Tibial nerve (tissue), 4 donors: ENCODE results near the gene ADAMTSL1. TPM values are rescaled to one million over a fixed set of nuclear protein-coding genes. Genes with fewer than 3 reads are reported as not detected.

ENCODE experiments used
- DNase-seq, 2 donors: peaks; one replicate each; pipeline ENCODE4 v3.0.0-alpha.2; 2019; ENCODE audit warnings: low spot score in 2 of 2
- H3K27ac ChIP-seq, 4 donors: fragments of 200-600 bp; sonication (generic) in 3 of 4; one replicate each; pipeline ENCODE4 v1.5.1; 2017 to 2019; ENCODE audit warnings: mild to moderate bottlenecking in 1 of 4
- H3K27me3 ChIP-seq, 2 donors: fragments of 200-600 bp; sonication (generic) in 1 of 2; one replicate each; pipeline versions ENCODE4 v1.5.1 to v1.6.0; 2017 to 2019
- H3K36me3 ChIP-seq, 3 donors: fragments of 200-600 bp; sonication (generic); one replicate each; pipeline ENCODE4 v1.5.1; 2018 to 2019
- H3K4me1 ChIP-seq, 4 donors: fragments of 200-600 bp; sonication (generic) in 3 of 4; one replicate each; pipeline ENCODE4 v1.5.1; 2017 to 2019
- H3K4me3 ChIP-seq, 4 donors: fragments of 200-600 bp; sonication (generic) in 3 of 4; one replicate each; pipeline ENCODE4 v1.5.1; 2017 to 2019; ENCODE audit warnings: mild to moderate bottlenecking in 1 of 4, moderate library complexity in 1 of 4
- H3K9me3 ChIP-seq, 4 donors: fragments of 200-600 bp; sonication (generic) in 3 of 4; one replicate each; pipeline ENCODE4 v1.5.1; 2017 to 2019
- EP300 ChIP-seq, 2 donors: sonication (generic); formaldehyde crosslinking; IDR thresholded peaks; one replicate each; pipeline ENCODE4 v1.6.1; 2017; ENCODE audit warnings: antibody characterized with exemption in 2 of 2, mild to moderate bottlenecking in 1 of 2
- POLR2A ChIP-seq, 2 donors: fragments of 450-650 bp; IDR thresholded peaks; one replicate each; pipeline ENCODE4 v1.6.1; 2017; ENCODE audit warnings: antibody characterized with exemption in 2 of 2, mild to moderate bottlenecking in 2 of 2, moderate library complexity in 2 of 2
- WGBS, 2 donors: methylation state at CpG; one replicate each; pipeline ENCODE4 v1.1.5; 2018; 5-methylcytosine and 5-hydroxymethylcytosine counted together
- total RNA-seq, 4 donors: library from RNA; depleted of rRNA; stranded (reverse); fragments of >200 nt; gene quantifications; one replicate each; pipeline ENCODE4 v1.1.0, GENCODE V29; 2016
- TF ChIP-seq, protein P1 (sequence below), 5 experiments: fragments of 200-600 bp in 3 of 5; fragments of 450-650 bp in 2 of 5; sonication (generic) in 3 of 5; IDR thresholded peaks; one replicate each; pipeline ENCODE4 v1.5.1; 2016 to 2019; ENCODE audit warnings: antibody characterized with exemption in 5 of 5, mild to moderate bottlenecking in 3 of 5, moderate library complexity in 2 of 5

ADAMTSL1 gene
- total RNA-seq, 4 donors from 2014 or later, result 11.9 to 27.1 (median 21.3) TPM

DNA sequence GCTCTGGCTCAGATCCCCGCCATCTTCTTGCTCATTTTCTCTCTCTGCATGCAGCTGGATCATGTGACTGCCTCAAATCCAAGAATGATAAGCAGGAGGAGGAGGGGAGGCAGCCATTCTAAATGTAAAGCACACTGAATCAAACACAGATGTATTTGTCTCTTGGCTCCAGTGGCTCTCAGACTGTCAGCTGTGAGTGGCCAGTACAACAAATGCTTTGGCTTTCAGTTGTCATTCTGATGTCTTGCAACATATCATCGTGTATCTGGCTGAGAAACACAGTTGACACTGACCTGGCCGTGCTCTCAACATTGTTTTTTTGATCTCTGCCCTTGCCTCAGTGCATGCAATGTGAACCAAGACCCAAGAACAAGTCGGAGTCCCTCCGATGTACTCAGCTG is 233.1 kb downstream of the ADAMTSL1 start:
- H3K4me3 ChIP-seq, result no peak overlapping the region

DNA sequence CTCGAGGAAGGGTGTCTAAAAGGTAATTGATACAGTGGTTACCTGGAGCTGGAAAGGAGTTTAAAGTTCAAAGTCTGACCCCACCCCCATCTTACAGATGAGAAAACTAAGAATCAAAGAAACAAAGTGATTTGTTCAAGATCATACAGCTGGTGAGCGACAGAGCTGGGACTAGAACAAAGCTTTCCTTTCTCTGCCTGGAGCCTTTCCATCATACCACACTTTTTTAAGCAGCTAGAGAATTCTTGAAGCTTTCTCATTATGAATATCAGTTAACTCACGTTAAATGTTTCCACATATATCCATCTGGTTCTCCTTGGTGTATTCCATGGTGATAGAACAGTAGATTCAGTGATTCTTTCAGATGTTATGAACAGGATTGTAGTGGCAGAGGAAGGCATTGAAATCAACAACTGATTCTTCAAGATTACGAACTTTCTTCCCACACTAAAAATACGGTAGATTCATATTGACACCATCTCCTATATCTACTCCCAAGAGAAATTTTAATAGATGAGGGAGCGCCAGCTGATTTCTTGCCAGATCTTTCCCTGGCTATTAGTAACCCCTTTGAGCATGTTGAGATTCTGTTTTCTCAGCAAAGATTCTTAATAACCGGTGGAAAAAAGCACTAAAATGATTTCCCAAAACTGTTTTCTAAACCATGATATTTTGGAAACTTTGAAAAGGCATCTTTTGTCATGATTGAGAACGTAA is 233.7 kb downstream of the ADAMTSL1 start:
- Histone ChIP-seq H3K4me3 (no peak overlapping the region), H3K27me3 (no peaks in the 10 kb centered on the region), H3K4me1 (peaks cover 0 to 57% (median 31%) of the 10 kb centered on the region in 4 donors), H3K27ac (peak overlapping the region in 2 of 4 donors; percentile 70 to 77), H3K9me3 (no peaks in the 10 kb centered on the region), H3K36me3 (no peaks in the 10 kb centered on the region)
- no peak for TF ChIP-seq EP300 (IDR thresholded peaks at IDR 0.05)
- TF ChIP-seq, protein P1, sequence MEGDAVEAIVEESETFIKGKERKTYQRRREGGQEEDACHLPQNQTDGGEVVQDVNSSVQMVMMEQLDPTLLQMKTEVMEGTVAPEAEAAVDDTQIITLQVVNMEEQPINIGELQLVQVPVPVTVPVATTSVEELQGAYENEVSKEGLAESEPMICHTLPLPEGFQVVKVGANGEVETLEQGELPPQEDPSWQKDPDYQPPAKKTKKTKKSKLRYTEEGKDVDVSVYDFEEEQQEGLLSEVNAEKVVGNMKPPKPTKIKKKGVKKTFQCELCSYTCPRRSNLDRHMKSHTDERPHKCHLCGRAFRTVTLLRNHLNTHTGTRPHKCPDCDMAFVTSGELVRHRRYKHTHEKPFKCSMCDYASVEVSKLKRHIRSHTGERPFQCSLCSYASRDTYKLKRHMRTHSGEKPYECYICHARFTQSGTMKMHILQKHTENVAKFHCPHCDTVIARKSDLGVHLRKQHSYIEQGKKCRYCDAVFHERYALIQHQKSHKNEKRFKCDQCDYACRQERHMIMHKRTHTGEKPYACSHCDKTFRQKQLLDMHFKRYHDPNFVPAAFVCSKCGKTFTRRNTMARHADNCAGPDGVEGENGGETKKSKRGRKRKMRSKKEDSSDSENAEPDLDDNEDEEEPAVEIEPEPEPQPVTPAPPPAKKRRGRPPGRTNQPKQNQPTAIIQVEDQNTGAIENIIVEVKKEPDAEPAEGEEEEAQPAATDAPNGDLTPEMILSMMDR (IDR thresholded peaks at IDR 0.05), result no peak
- no peak for TF ChIP-seq POLR2A (IDR thresholded peaks at IDR 0.05)
- WGBS, 2 donors, result 23 to 25% methylated on average over 8 of the region's 8 CpGs
- no peak for DNase-seq

More for the DNA sequence above, 233.1 kb downstream of the ADAMTSL1 start:
- no peaks in the 10 kb centered on the region for H3K27me3 ChIP-seq
- WGBS, 2 donors, result 28 to 38% methylated on average over 5 of the region's 5 CpGs
- H3K9me3 ChIP-seq, result no peaks in the 10 kb centered on the region
- peaks cover 0 to 57% (median 32%) of the 10 kb centered on the region in 4 donors for H3K4me1 ChIP-seq
- H3K36me3 ChIP-seq, result no peaks in the 10 kb centered on the region
- TF ChIP-seq EP300 (IDR thresholded peaks at IDR 0.05) (peak in 1 of 2 donors; percentile 40), POLR2A (IDR thresholded peaks at IDR 0.05) (no peak)
- peak overlapping the region in 2 of 4 donors; percentile 70 to 77 for H3K27ac ChIP-seq
- peak in 1 of 2 donors; percentile 19 for DNase-seq

GRCh38 chr9:18708429-18708828 is 234.5 kb downstream of the ADAMTSL1 start:
- Histone ChIP-seq H3K9me3 (no peaks in the 10 kb centered on the region), H3K27ac (peak overlapping the region in 2 of 4 donors; percentile 70 to 77), H3K4me1 (peaks cover 0 to 51% (median 27%) of the 10 kb centered on the region in 4 donors), H3K27me3 (no peaks in the 10 kb centered on the region), H3K36me3 (no peaks in the 10 kb centered on the region), H3K4me3 (no peak overlapping the region)
- 50 to 56% methylated on average over 4 of the region's 4 CpGs for WGBS, 2 donors
- no peak for DNase-seq
- TF ChIP-seq, protein P1 (IDR thresholded peaks at IDR 0.05), result no peak
- TF ChIP-seq POLR2A (IDR thresholded peaks at IDR 0.05), result no peak
- no peak for TF ChIP-seq EP300 (IDR thresholded peaks at IDR 0.05)

GRCh38 chr9:18710065-18710464 is 236.1 kb downstream of the ADAMTSL1 start:
- H3K4me3 ChIP-seq, result no peak overlapping the region
- no peak overlapping the region for H3K27ac ChIP-seq
- no peaks in the 10 kb centered on the region for H3K27me3 ChIP-seq
- H3K36me3 ChIP-seq, result no peaks in the 10 kb centered on the region
- 70 to 86% methylated on average over 1 of the region's 1 CpG for WGBS, 2 donors
- peaks cover 0 to 37% (median 25%) of the 10 kb centered on the region in 4 donors for H3K4me1 ChIP-seq
- DNase-seq, result no peak
- TF ChIP-seq, protein P1 (IDR thresholded peaks at IDR 0.05), result no peak
- TF ChIP-seq POLR2A (IDR thresholded peaks at IDR 0.05) (no peak), EP300 (IDR thresholded peaks at IDR 0.05) (no peak)
- no peaks in the 10 kb centered on the region for H3K9me3 ChIP-seq

DNA sequence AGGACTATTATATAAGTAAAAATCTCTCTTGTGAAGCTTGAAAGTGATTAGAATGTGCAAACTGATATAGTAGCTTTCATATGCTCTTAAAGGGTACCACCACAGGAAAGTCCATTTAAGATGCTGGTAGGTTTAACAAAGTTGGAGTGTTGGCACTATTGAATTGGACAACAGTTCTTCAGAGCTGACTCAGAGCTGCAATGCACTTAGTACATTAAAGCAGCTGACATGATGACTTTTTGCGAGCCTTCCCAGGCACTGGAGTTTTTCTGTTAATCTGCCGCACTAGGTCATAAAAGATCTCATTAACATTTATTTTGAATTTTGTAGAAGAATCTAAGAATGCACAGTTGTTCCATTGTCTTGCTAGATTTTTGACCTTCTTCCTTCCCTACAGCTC is 243.8 kb downstream of the ADAMTSL1 start:
- H3K36me3 ChIP-seq, result no peaks in the 10 kb centered on the region
- no peak overlapping the region for H3K4me3 ChIP-seq
- no peaks in the 10 kb centered on the region for H3K27me3 ChIP-seq
- TF ChIP-seq EP300 (IDR thresholded peaks at IDR 0.05) (no peak), POLR2A (IDR thresholded peaks at IDR 0.05) (no peak)
- TF ChIP-seq, protein P1 (IDR thresholded peaks at IDR 0.05), result no peak
- H3K4me1 ChIP-seq, result no peaks in the 10 kb centered on the region
- WGBS, 2 donors, result 59 to 60% methylated on average over 2 of the region's 2 CpGs
- DNase-seq, result no peak
- no peaks in the 10 kb centered on the region for H3K9me3 ChIP-seq
- no peak overlapping the region for H3K27ac ChIP-seq
